Activated CD4-positive, alpha-beta T cell treated with anti-CD3 and anti-CD28 coated beads, Interleukin-2, amount 50 U/mL, for 1 hour (primary cell): ENCODE results near the gene SHANK2.

ENCODE experiments used
- DNase-seq: peaks from one replicate; pipeline ENCODE4 v3.0.0-alpha.2; 2020

Gene SHANK2

DNA sequence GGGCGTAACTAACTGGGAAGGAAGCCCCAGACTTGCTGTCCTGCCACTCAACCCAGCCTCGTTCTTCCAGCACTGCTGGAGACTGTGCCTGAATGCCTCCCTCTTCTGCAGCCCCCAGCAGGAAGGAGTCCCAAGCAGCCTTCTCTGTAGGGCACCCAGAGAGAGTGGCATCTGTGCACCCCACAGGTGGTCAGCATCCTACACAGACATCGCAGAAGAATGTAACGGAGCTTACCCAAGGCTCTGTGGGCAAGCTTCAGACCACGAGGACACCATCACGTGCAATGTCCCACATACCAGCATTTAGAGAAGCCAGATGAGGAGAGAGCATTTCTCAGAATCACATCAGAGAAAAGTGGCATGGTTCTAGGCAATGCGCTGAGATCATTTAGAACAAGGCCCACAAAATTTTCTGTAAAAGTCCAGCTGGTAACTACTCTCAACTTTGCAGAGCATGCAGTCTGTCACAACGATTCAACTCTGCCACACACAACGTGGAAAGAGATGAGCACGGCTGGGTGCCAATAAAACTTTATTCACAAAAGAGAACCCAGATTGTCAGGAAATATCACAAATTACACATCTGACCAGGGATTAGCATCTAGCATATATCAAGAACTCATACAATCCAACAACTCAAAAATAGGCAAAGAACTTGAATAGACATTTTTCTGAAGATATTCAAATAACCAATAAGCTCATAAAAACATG is 33.4 kb downstream of the SHANK2 start:
- DNase-seq, result no peak

DNA sequence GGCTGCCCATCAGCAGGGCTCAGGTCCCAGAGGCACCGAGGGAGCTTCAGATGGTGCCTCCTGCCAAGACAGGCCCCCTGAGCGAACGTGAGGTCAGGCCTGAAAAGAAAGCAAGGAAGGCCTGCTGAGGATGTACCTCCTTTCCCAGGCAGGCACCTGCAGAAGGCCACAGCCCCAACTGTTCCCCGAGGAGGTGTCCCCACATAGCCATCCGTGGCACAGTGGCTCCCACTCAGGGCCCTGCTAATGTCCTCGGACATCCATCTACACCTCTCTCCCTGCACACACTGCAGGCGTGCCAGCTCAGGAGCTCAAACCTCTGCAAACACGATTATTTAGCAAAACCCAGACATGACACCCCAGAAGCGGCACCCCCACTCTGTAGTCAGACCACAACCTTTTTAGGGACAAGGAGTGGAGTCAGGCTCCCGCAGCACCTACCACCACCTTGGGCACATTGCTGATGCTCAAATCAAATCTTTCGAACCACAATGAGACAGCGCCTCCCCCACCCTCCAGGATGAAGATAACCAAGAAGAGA is 36.9 kb downstream of the SHANK2 start:
- DNase-seq, result no peak

DNA sequence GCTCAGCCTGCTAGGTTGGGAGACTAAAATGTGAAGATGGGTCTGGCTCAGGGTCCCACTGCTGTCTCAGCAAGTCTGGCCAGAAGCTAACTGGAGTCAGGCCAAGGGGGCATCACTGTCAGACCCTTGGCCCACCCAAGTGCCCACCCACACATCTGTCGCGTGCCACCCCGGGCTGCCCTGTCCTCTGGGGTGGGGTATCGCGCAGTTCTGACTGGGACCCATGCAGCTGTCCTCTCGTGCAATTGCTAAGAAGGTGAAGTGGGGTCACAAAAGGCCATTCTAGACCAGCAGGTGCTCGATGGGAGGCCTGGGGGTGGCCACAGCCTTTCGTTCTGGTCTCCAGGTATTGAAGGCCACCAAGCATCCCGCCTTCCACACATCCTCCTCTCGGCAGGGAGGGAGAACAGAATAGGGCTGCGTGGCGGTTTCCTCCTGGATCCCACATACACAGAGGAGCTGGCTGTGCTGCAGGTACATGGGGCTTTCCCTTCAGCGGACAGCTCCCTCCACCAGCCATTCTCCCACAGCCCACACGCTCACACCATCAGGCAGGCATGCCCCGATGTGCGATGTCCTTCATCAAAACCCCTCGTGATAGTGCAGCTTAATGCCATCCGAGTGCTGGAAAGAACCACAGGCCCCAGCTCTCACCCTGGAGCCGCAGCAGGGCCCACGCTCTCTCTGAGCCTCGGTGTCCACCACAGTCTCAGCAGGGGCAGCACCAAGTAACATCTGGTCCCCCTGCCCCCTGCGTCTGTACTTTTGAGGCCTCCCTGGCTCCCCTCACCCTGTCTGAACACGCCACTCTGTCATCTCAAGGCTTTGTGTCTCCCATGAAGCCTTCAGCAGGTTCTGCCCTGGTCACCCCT is 37.6 kb downstream of the SHANK2 start:
- DNase-seq, result no peak

DNA sequence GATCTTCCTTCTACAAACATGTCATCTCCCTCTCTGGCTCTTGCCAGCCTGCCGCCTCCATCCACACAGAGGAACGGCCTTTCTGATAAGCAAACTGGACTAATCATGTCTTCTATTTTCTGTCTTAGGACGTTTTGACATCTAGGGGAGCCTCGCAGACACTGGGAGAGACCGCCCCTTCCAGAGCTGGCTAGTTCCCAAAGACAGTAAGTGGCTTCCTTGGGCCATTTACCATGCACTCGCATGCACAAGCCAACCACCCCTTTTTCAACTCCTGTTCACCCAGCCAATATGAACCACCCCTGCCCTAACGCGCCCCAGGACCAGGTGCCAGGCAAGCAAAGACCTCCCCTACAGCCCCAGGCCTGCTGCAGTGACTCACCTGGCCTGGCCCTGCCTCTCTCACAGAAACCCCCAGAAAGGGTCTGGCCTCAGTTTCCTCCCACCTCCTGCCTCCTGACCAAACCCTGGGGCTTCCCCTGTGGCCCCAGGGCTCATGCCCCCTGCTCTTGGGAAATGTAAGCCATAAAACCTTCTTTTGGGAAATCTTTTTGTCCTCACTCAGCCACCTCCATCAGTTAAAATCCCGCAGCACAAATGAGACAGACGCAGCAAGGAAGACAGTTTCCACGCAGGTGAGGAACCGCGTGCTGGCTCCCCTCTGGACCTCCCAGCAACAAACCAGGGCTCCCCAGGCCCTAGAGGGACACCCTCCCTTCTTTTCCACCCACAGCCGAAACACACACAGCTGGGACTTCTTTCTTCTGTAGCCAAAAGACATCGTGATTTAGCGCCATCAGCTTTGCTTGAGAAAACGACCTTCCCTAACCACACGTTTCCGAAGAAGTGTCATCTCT is 38.5 kb downstream of the SHANK2 start:
- DNase-seq, result no peak

DNA sequence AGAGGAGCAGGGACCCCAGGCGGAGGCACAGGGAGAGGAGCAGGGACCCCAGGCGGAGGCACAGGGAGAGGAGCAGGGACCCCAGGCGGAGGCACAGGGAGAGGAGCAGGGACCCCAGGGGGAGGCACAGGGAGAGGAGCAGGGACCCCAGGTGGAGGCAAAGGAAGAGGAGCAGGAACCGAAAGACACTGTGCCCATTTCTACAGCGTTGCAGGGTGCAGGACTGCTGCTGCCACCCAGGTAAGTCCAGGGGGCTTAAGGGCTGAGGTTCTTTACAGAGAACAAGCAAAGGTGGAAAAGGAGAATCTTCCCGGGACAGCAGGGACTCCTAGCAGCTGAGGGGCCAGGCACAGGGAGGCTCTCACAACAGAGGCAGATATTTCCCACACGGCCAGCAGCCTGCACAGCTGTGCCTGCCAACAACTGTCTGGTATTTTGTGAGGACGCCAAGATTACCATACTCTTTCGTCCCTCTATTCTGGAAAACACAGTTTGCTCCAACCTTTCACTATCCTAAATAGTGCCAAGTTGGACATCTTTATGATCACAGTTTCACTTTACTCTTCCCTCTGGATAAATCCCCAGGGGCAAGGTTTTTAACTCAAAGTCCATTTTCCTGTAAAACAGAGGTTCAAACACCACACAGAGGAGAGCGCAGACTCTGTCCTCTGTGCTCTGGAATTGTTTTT is 39.4 kb downstream of the SHANK2 start:
- DNase-seq, result no peak

DNA sequence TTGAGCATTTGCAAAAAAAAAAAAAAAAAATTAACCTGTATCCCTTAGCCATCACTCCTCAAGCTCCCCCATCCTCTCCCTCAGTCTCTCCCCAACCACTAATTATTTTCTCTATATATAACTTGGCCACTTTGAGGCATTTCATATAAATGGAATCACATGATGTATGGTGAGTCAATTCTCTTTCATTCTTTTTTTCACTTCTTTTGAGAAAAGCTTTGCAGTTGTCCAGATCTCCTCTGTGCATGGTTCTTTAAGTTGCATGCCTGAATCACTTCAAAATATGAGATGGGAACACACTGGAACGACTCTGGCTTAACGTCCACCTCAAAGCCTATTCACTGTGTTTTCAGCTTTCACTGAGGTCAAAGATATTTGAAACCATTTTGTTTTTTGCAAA is 40.7 kb downstream of the SHANK2 start:
- DNase-seq, result no peak

DNA sequence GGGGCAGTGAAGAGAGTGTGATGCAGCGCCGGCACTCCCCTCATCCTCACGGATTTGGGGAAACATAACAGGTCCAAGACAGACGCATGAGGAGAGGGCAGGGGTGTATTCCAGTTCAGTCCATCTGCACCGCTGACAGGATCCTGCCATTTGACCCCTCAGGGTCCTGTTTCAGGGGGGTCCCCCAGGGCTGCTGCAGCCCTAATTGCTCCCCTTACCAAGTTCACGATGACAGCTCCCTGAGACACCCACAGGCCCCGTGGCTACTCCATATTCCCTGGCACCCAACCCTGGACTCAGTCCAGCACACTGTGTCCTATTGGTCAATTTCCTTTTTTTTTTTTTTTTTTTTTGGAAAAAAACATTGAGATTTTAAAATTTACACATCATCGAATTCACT is 41.5 kb downstream of the SHANK2 start:
- DNase-seq, result no peak

DNA sequence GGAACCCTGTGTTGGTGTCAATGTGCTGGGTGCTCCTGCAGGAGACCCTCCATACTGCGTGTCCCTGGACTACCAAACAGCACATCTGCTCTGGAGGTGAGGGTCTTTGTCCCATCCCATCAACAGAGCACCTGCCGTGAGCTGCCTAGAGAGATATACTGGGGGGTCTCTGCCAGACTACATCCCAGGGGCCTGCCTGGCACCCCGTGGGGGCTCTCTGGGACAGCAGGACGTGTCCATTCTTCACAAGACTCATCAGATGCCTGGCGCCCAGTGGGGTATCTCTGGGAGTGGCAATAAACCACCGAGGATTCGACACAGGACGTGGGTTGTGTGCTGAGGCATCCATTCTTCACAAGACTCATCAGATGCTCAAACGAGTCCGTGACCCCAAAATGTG is 42.7 kb downstream of the SHANK2 start:
- no peak for DNase-seq

DNA sequence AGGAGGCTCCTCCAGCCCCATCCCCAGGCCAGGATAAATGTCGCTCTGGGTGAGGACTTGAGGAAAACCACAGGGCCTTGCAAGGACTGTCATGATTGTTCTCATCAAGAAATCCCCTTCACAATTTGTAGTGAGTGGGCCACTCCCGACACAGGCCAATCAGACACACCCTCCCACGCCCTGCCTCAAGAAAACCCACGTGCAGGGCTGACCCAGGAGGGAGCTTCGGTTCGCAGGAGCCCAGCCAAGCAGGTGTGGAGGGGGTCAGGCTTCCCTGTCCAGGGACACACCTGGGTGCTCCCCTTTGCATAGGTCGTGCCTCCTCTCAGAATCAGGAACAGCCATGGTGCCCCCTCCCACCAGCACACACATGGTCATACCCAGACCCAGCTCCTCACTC is 43.2 kb downstream of the SHANK2 start:
- no peak for DNase-seq

DNA sequence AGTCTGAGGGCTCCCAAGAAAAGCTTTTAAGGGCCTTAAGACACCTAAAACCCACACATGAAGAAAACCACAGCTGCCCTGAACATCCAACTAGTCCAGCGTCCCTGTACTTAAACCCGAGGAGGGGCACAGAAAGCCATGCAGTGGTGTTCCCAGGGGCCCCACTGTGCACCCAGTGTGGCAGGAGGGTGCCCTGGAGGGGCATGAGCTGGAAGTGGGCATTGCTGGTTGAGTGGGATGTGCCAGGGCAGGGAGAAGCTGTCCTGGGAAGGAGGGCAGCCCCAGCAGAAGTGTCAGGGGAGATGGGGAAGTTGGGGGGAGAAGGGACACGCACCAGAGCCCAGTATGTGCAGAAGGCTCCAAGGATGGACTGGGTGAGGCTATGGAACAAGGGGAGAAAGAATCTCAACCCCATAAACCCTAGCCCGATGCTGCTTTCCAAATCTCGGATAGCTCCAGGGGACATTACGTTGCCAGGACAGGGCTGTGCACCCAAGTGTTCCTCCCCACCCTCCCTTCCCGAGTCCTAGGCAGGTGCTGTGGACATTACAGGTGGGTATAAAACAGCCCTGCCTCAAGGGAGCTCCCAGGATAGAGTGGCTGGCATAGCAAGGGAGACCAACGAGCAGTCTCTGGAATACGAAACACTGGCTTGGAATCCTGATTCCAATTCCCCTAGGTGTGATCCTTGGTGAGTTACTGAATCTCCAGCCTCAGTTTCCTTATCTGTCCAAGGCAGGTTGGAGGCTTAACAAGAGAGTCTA is 44.2 kb downstream of the SHANK2 start:
- no peak for DNase-seq

DNA sequence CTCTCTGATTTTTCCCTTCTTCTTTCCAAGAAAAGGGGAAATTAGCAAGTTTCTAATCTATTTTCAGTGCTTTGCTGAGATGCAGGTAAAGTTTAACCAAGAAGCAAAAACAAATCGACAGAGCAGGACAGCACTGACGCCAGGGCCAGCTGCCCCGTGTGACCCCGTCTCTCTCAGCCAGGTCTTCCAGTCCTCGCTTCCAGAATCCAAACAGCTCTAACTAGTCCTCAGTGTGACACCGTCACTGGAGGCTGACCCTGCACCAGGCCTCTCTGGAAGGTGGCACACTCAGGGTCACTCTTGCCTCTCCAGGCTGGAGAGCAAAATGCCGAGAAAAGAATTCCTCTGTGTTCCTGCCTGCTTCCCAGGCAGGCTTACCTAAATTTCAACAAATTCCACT is 44.8 kb downstream of the SHANK2 start:
- DNase-seq, result no peak

DNA sequence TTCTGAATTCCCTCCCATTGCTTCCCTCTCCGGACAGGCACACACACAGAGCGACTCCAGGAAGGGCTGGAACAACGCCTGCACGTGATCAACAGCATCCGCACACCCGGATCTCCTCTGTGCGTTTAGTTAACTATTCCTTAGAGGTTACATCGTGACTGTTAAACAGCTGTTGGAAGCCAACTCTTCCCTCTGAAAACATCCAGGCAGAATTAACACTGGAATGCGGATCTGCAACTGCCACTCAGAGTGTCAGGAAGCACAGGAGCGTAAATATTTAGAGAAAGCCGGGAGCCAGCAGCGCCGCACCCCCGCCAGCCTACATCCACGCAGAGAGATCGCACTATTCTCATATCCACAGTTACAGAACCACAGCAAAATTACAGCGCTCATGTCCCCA is 46.2 kb downstream of the SHANK2 start:
- no peak for DNase-seq

DNA sequence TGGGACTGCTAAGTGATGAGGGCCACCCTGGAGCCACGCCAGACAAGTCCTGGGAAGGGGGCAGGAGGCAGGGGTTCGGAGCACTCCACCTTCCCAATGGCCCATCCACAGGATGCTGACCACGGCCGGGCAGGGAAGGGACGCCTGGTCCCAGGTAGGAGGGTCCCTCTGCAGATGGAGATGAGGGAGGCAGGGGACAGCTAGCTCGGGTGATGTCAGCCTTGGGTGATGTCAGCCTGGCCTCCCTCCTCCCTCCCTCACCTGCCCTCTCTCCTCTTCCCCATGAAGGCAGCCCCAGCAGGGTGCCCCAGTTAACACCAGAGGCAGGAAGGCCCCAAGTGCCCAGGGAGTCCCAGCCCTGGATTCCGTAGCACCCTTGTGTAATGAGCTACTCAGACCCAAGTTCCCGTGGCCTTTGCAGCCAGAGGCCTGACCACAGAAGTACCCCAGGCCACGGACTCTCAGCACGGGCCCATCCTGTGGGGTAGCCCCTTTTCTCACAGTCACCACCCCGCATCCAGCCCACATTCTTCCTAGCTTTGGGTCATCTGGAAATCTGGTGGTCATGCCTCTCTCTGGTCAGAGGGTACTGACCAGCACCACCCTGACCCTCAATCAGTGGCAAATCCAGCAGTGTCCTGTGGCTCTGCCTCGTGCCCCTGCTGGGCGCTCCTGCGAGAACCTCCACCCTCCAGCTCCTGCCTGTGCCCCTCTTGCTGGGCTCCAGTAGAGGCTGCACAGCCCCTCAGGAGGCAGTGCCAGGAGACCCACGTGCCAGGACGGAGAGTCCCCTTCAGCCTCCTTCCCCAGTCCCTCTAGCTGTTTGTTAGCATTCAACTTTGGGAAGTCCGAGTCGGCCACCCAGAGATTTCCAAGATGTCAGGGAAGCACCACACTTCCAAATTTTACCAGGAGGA is 47.4 kb downstream of the SHANK2 start:
- no peak for DNase-seq

DNA sequence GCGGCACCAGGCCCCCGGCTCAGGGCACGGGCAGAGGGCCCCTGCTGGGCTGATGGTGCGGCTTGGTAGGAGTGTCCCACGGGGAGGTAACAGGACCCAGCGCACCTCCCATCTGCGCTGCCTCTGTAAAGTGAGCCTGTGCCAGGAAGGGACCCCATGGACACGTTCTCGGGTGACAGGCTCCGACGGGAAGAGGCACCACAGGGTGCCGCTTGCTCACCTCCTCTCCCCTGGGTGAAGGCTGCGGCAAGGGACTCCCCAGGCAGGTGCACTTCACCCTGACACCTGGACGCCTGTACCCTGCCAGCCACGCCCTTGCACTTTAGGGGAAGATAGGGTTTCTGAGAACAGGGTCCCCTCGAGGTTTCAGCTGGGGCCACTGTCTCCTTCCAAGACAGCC is 48.1 kb downstream of the SHANK2 start:
- no peak for DNase-seq

DNA sequence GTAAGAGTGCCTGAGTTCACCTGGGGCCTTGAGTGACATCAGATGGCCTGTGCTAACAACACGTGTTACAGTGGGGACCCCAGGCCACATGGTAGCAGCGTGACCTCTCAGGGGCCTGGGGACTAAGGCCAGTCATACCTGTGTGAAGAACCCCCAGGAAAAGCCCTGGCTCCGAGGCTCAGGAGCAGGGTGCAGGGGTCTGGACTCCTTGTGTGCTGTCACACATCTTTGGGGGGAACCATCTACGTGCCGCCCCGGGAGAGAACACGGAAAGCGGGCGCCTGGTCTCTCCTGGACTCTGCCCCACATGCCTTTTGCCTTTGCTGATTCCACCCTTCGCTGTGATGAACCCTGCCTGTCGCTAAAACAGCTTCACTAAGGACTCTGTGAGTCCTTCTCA is 48.7 kb downstream of the SHANK2 start:
- no peak for DNase-seq

DNA sequence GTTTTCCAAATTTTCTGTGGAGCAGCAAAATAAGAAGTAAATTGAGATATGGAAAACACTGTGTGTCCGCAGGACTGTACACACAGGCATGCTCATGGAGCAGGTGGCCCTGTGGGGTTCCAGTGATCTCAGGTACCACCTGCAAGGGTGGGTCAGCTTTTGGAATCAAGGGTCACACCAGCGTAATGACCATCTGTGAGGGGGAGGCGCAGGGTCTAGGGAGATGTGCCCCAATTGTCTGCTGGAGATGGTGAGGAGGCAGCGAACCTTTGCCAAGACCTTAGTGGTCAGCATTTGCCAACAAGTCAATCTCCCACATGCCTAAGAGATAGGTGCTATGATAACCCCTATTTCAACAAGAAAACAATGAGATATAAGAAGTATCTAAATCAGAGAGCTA is 49.4 kb downstream of the SHANK2 start:
- DNase-seq, result no peak

DNA sequence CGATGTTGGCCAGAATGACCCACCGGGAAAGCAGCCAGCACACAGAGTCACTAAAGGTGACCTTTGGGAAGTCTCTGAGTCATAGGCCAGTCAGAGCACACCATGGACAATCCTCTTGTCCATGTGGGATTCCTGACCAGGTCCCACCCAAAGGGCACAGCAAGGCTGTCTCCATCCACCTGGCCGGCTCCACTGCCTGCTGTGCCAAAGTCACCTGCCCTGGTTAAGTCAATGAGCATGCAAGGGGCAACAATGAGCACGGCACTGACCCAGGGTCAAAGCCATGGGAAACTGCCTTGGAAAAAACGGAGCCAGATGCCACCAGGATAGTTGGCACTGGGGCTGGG is 49.8 kb downstream of the SHANK2 start:
- no peak for DNase-seq
